ENCODE data around the gene LYST. TPM values are rescaled to one million over a fixed set of nuclear protein-coding genes. Genes with fewer than 3 reads are reported as not detected.
"Not testable (repeated sequence)": the region's sequence is repeated elsewhere in the genome, so short reads cannot be mapped to it uniquely, and the experiment has no call there.

The LYST gene
- total and polyA plus RNA-seq, 10 donors: 9.0 to 169 (median 98.1) TPM

DNA sequence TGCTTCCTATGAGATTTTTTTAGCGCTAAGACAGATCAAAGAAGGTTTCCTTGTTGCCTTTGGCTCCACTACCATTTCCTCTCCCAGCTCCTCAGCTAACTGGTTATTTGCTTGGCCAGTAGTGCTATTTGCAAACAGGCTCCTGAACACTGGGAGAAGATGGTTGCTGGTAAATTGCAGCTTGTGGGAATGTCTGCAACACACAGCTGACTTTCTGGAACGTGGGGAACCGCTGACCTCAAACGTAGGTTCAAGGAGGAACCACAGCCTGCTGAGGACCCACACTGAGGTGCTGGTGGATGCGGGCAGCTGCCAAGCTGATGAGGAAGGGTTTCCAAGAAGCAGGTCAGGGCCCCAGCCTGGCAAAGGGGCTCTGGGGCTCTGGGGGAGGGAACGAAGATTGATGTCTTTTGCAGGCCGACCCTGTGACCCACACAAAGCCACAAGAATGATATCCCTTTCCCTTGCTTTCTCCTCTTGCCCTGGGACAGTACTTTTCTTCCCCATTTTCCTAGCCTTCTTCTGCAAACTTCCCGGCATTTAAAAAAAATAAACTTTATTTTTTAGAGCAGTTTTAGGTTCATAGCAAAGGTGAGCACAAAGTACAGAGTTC lies 241.9 kb downstream of the LYST start:
- no peak overlapping the region for H3K27ac ChIP-seq
- H3K27me3 ChIP-seq (replicated peaks in 1 of 7): no peaks in the 10 kb centered on the region
- no peaks in the 10 kb centered on the region for H3K36me3 ChIP-seq
- intact Hi-C loops (cut with DNase I; ENCODE audit: low total_unique reads): no loop called here
- no peak overlapping the region for H3K4me3 ChIP-seq
- H3K4me1 ChIP-seq: no peaks in the 10 kb centered on the region
- TF ChIP-seq POLR2A (IDR thresholded peaks at IDR 0.05): no peak
- no peak for TF ChIP-seq POLR2AphosphoS5 (IDR thresholded peaks at IDR 0.05)
- TF ChIP-seq, protein P1, sequence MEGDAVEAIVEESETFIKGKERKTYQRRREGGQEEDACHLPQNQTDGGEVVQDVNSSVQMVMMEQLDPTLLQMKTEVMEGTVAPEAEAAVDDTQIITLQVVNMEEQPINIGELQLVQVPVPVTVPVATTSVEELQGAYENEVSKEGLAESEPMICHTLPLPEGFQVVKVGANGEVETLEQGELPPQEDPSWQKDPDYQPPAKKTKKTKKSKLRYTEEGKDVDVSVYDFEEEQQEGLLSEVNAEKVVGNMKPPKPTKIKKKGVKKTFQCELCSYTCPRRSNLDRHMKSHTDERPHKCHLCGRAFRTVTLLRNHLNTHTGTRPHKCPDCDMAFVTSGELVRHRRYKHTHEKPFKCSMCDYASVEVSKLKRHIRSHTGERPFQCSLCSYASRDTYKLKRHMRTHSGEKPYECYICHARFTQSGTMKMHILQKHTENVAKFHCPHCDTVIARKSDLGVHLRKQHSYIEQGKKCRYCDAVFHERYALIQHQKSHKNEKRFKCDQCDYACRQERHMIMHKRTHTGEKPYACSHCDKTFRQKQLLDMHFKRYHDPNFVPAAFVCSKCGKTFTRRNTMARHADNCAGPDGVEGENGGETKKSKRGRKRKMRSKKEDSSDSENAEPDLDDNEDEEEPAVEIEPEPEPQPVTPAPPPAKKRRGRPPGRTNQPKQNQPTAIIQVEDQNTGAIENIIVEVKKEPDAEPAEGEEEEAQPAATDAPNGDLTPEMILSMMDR (IDR thresholded peaks at IDR 0.05 in 8 of 11, conservative IDR thresholded peaks at IDR 0.05 in 3 of 11): no peak
- H3K9me3 ChIP-seq: no peaks in the 10 kb centered on the region
- WGBS, 5 donors: 25 to 42% (median 29%) methylated on average over 8 of the region's 8 CpGs
- DNase-seq: no peak

DNA sequence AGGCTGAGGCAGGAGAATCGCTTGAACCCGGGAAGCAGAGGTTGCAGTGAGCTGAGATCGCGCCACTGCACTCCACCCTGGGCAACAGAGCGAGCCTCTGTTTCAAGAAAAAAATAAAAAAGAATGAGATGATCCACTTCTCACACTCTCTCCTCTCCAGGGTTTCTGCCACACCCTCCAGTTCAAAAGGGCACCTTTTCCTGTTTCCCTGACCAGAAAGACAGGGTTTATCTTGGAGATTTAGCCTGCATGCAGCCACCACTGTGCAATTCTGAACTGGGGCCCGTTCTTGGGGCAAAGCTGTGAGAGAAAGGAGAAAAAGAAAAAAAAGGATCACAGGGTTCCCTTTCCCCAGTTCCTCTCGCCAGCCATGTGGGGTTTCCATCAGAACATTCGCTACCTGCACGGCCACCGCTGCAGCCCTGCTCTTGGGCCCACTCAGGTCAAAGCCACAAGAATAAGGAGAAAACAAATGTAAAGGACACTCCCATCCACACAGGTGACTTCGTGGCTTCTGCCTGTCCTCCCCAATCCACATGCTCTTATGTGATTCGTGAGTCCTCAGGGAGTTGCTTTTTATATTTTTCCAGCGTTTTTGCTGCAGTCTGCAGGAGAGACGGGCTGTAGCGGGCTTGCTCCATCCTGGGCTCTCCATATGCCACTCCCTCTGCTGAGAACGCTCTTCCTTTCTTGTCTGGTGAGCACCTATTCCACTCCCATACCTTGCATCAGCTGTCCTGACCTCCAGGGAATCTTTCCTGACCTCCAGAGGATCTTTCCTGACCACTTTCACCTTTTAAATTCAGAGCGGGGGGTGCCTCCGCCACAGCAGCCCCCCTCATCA lies 243.5 kb downstream of the LYST start:
- TF ChIP-seq, protein P1 (IDR thresholded peaks at IDR 0.05 in 8 of 11, conservative IDR thresholded peaks at IDR 0.05 in 3 of 11): no peak
- TF ChIP-seq POLR2AphosphoS5 (IDR thresholded peaks at IDR 0.05) (no peak), POLR2A (IDR thresholded peaks at IDR 0.05) (no peak)
- Histone ChIP-seq H3K27ac (no peak overlapping the region), H3K4me3 (no peak overlapping the region), H3K9me3 (no peaks in the 10 kb centered on the region), H3K4me1 (no peaks in the 10 kb centered on the region), H3K36me3 (no peaks in the 10 kb centered on the region), H3K27me3 (replicated peaks in 1 of 7) (no peaks in the 10 kb centered on the region)
- WGBS, 5 donors: 79 to 86% (median 84%) methylated on average over 18 of the region's 18 CpGs
- DNase-seq: no peak
- intact Hi-C loops (cut with DNase I; ENCODE audit: low total_unique reads): no loop called here

DNA sequence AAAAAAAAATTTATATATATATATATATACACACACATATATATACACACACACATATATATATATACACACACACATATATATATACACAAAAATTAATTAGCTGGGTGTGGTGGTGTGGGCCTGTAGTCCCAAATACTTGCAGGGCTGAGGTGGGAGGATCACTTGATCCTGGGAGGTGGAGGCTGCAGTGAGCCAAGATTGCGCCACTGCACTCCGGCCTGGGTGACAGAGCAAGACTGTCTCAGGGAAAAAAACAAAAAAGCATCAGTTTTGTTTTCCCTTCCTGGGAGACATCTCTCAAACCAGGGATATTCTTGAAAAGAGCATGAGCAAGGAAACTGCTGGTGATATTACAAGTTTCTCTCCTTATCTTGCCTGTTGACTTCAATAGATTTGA lies 247.6 kb downstream of the LYST start:
- WGBS, 5 donors: 67 to 84% (median 78%) methylated on average over 2 of the region's 2 CpGs
- H3K36me3 ChIP-seq; H3K4me3 ChIP-seq; H3K27ac ChIP-seq; intact Hi-C loops (cut with DNase I; ENCODE audit: low total_unique reads); DNase-seq; H3K4me1 ChIP-seq; H3K9me3 ChIP-seq; H3K27me3 ChIP-seq (replicated peaks in 1 of 7): not testable (repeated sequence)

DNA sequence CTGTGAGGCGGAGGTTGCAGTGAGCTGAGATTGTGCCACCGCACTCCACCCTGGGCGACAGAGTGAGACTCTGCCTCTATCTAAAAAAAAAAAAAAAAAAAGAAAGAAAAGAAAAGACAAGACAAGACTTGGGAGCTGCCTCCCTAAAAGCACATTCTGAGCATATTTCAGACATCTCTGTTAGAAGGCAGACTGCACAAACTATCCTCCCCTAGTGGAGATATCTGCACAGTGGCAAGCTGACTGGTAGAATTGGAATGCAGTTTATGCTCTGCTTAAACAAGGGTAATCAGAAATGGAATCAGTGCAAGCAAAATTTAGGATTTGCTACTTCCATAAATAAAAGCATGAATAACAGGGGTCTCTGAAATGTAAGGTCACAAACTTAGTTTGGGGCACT lies 248.9 kb downstream of the LYST start:
- DNase-seq: no peak
- intact Hi-C loops (cut with DNase I; ENCODE audit: low total_unique reads): no loop called here
- 86 to 94% (median 93%) methylated on average over 3 of the region's 3 CpGs for WGBS, 5 donors
- Histone ChIP-seq H3K36me3 (no peaks in the 10 kb centered on the region), H3K9me3 (no peaks in the 10 kb centered on the region), H3K27me3 (replicated peaks in 1 of 7) (no peaks in the 10 kb centered on the region), H3K4me3 (no peak overlapping the region), H3K4me1 (no peaks in the 10 kb centered on the region), H3K27ac (no peak overlapping the region)
- TF ChIP-seq POLR2AphosphoS5 (IDR thresholded peaks at IDR 0.05) (no peak), POLR2A (IDR thresholded peaks at IDR 0.05) (no peak)
- TF ChIP-seq, protein P1 (IDR thresholded peaks at IDR 0.05 in 8 of 11, conservative IDR thresholded peaks at IDR 0.05 in 3 of 11): no peak

All from spleen (tissue), 11 donors.